ENCODE measurements around the gene ZNF428. TPM values are rescaled to one million over a fixed set of nuclear protein-coding genes. Genes with fewer than 3 reads are reported as not detected.
A peak's percentile ranks its signal among the peaks of the same experiment; 100 is the strongest.

ZNF428 gene
- total and polyA plus RNA-seq, 2 of the 8 experiments (the other 6 are each of a cell fraction or from before 2014, with no cell fraction given) = 7.8 to 16.7 TPM

DNA sequence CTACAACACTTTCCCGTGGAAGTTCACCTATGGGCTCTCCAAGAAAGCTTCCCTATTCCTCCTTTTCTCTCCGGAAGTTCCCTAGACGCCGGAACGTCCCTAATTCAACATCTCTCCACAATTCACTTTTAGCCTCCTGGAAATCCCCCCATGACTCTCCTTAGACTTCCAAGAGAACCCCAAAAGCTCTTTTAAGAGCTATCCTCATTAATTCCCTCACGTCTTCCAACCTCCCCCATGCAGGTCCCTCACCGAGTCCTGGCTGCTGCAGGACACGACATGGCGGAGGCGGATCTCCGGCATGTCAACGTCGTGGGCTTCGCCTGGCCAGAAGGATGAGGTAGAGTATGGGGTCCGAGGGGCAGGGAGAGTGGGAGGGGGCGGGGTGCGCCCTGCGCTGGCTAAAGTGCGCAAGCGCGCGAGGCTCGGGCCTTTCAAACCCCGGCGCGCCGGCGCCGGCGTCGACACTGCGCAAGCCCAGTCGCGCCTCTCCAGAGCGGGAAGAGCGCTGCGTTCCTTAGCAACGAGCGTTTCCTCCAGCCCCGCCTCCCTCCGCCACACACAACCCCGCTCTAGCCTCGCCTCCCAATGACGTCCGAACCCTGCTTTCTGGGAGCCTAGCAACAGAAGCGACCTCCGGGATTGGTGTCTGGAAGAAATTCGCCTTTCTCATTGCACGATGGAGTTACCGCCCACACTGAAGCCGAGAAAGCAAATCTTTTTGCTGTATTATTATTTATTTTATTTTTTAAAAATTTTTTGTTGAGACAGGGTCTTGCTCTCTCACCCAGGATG, 44.1 kb downstream of the ZNF428 start, which contains the start of the genes PINLYP and XRCC1 (continued):
- TF ChIP-seq, protein P1, sequence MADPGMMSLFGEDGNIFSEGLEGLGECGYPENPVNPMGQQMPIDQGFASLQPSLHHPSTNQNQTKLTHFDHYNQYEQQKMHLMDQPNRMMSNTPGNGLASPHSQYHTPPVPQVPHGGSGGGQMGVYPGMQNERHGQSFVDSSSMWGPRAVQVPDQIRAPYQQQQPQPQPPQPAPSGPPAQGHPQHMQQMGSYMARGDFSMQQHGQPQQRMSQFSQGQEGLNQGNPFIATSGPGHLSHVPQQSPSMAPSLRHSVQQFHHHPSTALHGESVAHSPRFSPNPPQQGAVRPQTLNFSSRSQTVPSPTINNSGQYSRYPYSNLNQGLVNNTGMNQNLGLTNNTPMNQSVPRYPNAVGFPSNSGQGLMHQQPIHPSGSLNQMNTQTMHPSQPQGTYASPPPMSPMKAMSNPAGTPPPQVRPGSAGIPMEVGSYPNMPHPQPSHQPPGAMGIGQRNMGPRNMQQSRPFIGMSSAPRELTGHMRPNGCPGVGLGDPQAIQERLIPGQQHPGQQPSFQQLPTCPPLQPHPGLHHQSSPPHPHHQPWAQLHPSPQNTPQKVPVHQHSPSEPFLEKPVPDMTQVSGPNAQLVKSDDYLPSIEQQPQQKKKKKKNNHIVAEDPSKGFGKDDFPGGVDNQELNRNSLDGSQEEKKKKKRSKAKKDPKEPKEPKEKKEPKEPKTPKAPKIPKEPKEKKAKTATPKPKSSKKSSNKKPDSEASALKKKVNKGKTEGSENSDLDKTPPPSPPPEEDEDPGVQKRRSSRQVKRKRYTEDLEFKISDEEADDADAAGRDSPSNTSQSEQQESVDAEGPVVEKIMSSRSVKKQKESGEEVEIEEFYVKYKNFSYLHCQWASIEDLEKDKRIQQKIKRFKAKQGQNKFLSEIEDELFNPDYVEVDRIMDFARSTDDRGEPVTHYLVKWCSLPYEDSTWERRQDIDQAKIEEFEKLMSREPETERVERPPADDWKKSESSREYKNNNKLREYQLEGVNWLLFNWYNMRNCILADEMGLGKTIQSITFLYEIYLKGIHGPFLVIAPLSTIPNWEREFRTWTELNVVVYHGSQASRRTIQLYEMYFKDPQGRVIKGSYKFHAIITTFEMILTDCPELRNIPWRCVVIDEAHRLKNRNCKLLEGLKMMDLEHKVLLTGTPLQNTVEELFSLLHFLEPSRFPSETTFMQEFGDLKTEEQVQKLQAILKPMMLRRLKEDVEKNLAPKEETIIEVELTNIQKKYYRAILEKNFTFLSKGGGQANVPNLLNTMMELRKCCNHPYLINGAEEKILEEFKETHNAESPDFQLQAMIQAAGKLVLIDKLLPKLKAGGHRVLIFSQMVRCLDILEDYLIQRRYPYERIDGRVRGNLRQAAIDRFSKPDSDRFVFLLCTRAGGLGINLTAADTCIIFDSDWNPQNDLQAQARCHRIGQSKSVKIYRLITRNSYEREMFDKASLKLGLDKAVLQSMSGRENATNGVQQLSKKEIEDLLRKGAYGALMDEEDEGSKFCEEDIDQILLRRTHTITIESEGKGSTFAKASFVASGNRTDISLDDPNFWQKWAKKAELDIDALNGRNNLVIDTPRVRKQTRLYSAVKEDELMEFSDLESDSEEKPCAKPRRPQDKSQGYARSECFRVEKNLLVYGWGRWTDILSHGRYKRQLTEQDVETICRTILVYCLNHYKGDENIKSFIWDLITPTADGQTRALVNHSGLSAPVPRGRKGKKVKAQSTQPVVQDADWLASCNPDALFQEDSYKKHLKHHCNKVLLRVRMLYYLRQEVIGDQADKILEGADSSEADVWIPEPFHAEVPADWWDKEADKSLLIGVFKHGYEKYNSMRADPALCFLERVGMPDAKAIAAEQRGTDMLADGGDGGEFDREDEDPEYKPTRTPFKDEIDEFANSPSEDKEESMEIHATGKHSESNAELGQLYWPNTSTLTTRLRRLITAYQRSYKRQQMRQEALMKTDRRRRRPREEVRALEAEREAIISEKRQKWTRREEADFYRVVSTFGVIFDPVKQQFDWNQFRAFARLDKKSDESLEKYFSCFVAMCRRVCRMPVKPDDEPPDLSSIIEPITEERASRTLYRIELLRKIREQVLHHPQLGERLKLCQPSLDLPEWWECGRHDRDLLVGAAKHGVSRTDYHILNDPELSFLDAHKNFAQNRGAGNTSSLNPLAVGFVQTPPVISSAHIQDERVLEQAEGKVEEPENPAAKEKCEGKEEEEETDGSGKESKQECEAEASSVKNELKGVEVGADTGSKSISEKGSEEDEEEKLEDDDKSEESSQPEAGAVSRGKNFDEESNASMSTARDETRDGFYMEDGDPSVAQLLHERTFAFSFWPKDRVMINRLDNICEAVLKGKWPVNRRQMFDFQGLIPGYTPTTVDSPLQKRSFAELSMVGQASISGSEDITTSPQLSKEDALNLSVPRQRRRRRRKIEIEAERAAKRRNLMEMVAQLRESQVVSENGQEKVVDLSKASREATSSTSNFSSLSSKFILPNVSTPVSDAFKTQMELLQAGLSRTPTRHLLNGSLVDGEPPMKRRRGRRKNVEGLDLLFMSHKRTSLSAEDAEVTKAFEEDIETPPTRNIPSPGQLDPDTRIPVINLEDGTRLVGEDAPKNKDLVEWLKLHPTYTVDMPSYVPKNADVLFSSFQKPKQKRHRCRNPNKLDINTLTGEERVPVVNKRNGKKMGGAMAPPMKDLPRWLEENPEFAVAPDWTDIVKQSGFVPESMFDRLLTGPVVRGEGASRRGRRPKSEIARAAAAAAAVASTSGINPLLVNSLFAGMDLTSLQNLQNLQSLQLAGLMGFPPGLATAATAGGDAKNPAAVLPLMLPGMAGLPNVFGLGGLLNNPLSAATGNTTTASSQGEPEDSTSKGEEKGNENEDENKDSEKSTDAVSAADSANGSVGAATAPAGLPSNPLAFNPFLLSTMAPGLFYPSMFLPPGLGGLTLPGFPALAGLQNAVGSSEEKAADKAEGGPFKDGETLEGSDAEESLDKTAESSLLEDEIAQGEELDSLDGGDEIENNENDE (IDR thresholded peaks at IDR 0.05; ENCODE audit: insufficient replicate concordance, low read length) = no peak
- TF ChIP-seq SAP30 (IDR thresholded peaks at IDR 0.05; ENCODE audit: insufficient read depth, insufficient replicate concordance, low read length) (peak; percentile 63), GTF2F1 (IDR thresholded peaks at IDR 0.05; ENCODE audit: borderline replicate concordance, low read depth, low read length) (no peak), CTBP2 (IDR thresholded peaks at IDR 0.05; ENCODE audit: borderline replicate concordance, insufficient read depth, insufficient read length, low read length) (no peak), RNF2 (IDR thresholded peaks at IDR 0.05; ENCODE audit: borderline replicate concordance, low read depth, low read length, missing control alignments, poor library complexity, severe bottlenecking) (no peak)
- TF ChIP-seq, protein P2, sequence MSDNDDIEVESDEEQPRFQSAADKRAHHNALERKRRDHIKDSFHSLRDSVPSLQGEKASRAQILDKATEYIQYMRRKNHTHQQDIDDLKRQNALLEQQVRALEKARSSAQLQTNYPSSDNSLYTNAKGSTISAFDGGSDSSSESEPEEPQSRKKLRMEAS (IDR thresholded peaks at IDR 0.05) = no peak
